HG03196 (cell line): Measurements from ENCODE around the gene NEURL4.

Experiments used
- ATAC-seq: cut with Tn5 transposase; IDR thresholded peaks from one replicate; pipeline ENCODE4 v1.9.1; 2021; ENCODE audit not compliant: unreplicated experiment

NEURL4 gene

GRCh38 chr17:7281074-7281952 is 47.8 kb downstream of the NEURL4 start, which contains the start of gene SLC2A4:
Gene SLC2A4, plus strand, starts transcription at chr17:7281718. Its CDS starts 217 bp downstream, at chr17:7281935.
- ATAC-seq = no peak

- peak; percentile 55 for ATAC-seq
These were observed 48.5 kb downstream of the NEURL4 start for GRCh38 chr17:7280519-7281073.

GRCh38 chr17:7279448-7279847 is 49.7 kb downstream of the NEURL4 start:
- no peak for ATAC-seq

- ATAC-seq = no peak
These were observed 62.4 kb downstream of the NEURL4 start for GRCh38 chr17:7266784-7267183.
